ENCODE results near the gene SPECC1.
"Not testable (repeated sequence)": the region's sequence is repeated elsewhere in the genome, so short reads cannot be mapped to it uniquely, and the experiment has no call there.

Gene SPECC1

GRCh38 chr17:20284570-20285295, 275.6 kb downstream of the SPECC1 start:
- DNase-seq, result no peak

DNA sequence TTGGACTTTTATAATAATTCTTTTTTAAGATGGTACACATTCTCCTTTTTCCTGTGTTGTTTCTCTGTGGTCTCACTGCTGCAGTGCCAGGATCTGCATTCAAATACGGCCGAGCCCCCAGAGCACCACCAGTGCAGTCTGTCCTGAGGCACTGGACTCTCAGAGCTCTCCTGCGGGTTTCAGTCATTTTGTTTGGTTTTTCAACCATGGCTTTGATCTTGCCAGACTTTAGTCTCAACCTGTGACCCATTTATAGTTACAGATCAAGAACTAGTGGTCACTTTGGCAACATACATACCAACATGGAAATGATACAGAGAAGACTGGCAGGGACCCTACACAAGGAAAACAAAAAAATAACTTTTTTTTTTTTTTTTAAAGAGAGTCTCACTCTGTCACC, 280.8 kb downstream of the SPECC1 start:
- no peak for DNase-seq

GRCh38 chr17:20291853-20292252, 282.7 kb downstream of the SPECC1 start:
- no peak for DNase-seq

GRCh38 chr17:20293501-20293900, 284.3 kb downstream of the SPECC1 start:
- DNase-seq, result no peak

GRCh38 chr17:20294120-20294519, 285.0 kb downstream of the SPECC1 start:
- no peak for DNase-seq

DNA sequence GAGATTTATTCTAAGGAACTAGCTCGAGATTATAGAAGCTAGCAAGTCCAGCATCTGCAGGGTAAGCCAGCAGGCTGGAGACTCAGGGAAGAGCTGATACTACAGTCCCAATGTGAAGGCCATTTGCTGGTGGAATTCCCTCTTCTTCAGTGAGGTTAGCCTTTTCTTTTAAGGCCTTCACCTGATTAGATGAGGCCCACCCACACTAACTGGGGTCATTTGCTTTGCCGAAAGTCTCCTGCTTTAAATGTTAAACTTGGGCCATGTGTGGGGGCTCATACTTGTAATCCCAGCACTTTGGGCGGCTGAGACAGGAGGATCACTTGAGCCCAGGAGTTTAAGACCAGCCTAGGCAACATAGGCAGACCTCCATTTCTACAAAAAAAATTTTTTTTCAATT, 289.9 kb downstream of the SPECC1 start:
- DNase-seq, result no peak

DNA sequence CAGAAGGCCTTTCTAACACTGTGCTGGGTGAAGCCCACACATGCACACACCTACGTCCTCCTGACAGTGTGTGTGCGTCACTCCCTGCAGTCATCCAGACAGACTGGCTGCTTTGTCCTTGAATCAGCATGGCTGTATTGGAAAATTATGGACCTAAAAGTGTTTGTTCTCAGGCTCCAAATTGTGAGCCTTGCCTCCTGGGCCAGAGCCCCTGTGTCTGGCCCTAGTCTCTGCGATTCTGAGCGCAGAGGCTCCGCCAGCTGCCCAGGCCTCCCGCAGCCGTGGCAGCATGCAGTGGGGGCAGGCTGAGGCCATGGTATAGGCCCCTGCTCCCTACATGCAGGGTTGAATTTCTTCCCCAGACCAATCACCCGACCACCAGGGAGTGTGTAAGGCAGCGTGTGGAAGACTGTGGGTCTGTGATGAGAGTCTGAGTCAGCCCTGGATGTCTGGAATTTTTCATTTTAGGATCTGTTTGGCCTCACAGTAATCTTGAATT, 291.3 kb downstream of the SPECC1 start:
- no peak for DNase-seq

DNA sequence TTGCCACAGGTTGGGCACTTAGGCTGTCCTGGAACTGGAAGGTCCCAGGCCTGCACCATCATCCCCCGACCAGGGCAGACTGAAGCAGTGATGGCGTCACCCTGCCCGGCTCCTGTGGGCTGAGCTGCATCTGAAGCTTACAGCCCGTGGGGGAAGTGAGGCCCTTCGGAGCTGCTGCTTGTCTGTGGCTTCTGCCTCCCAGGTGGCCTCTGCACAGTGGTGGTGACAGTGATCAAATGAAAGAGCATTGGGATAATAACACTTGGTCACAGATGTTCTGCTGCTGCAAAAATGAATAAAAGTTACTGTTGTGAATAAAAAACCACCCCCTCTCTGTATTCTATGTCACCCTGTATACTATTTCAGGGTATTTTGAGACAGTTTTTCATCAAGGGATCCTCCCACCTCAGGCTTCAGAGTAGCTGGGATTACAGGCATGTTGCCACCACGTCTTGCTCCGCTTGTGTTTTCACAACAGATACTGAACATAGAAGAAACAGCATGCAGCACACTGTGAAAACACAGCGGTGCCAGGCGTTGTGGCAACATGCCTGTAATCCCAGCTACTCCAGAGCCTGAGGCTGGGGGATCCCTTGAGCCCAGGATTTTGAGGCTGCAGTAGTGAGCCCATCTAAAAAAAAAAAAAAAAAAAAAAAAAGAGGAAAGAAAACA, 293.2 kb downstream of the SPECC1 start:
- no peak for DNase-seq

DNA sequence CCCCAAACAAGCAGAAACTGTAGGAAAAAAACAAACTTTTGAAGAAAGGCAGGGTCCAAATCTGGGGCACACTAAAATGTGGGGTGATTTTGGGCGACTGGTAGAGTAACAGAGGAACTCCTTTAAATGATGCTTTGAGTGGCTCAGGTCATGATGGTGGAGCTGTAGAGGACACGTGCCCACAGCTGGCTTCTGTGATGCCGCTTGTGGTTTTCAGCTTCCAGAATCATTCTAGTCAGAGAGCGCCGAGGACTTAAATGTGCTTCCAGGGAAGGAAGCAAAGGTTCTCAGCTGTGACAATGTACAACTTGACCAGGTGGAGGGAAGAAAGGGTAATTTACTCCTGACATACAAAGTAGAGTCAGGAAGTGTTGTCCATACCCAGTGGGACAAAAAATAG, 295.8 kb downstream of the SPECC1 start:
- no peak for DNase-seq

- DNase-seq, result no peak
Observed at GRCh38 chr17:20306924-20307323, 297.8 kb downstream of the SPECC1 start.

- DNase-seq, result no peak
Observed at GRCh38 chr17:20307326-20307910, 298.3 kb downstream of the SPECC1 start.

DNA sequence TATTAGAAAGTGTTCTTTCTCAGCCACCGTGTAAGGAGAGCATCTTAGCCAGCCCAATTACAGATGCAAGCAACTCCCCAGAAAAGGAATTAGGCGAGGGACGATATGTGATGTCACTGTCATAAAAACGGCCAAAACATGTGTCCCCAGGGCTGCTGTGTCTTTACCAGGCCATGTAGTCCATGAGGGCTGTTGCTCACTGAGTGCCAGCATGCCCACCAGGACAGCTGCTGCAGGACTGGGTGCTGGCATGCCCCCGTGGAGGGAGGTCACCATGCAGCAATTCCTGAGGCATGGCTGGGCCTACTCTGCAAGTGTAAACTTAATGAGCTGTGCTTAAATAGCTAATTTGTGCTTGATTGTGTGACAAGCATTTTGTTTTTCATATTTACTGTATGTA, 301.3 kb downstream of the SPECC1 start:
- DNase-seq, result no peak

GRCh38 chr17:20313306-20313705, 304.1 kb downstream of the SPECC1 start:
- DNase-seq, result no peak

DNA sequence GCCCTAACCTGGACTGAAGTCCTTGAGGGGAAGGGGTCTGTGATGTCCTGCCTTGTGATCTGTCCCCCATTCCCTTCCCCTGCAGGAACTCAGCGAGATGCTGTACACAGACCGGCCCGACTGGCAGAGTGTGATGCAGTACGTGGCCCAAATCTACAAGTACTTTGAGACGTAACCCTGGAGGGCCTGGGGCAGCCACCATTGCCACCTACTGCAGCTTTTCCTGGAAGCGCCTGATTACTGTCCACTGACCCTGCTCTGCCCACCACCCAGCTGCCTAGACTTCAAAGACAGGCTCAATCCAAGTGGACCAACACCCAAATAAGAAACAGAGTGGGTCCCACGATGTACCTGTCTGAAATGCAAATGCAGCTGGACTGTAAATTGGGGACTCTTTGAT, 304.7 kb downstream of the SPECC1 start:
- no peak for DNase-seq

GRCh38 chr17:20314834-20315233, 305.7 kb downstream of the SPECC1 start:
- DNase-seq, result no peak

DNA sequence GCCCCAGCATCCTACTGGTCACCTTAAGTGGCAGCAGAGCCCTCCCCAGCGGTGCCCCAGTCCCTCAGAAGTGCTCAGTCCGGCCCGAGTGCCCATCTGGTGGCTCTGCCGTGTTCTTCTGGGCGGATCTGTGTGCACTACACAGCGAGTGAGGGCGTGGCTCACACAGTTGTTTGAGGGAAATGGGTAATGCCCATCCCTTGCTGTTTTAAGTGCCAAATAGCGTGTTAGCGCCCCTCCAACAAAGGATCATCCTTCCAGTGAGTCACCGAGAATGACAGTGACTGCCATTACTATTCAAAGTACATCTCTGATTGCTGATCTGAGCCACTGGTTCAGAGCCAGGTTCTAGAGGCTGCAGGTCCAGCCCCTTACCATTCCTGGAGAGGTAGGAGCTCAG, 306.2 kb downstream of the SPECC1 start:
- DNase-seq, result no peak

DNA sequence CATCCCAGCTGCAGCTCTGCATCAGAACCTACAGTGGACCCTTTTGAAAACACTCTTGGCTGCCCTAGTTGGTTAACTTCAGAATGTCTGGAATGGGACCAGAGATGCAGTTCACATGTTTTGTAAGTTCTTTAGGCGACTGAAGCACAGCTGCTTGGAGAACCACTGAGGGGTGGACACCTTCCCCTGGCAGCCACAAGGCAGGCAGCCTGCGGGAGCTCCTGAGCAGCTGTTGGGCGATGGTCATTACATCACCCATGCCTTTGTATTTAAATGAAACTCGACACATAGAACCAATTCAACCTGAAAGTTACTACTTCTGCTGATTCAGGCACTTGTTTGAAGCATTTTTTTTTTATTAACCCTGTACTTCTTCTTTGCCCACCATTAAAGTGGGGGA, 306.7 kb downstream of the SPECC1 start:
- DNase-seq, result no peak

DNA sequence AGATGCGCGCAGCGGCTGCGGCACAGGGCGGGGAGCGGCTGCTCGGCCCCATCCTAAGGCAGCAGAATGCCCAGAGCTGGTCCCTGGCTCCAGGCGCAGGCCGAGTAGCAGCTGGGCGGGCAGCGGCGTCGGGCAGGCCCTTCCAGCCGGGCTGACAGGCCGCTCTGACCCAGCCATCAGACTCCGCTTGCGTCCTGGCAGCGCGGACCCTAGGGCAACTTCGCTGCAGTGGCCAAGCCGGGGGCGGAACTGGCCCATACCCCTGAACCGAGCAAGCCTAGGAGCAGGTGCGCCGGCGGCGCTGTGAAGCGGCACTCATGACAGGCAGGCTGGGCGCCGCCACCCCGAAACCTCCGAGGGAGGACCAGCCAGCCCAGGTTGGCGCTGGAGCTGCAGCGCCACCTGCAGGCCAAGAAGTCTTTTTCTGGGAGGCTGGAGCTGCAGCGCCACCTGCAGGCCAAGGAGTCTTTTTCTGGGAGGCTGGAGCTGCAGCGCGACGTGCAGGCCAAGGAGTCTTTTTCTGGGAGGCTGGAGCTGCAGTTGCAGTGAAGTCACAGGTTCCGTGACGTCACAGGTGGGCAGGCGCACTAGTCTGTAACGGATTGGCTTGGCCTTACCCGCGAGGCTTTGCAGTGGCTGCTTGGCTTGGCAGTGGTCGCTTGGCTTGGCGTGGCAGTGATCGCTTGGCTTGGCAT, 311.5 kb downstream of the SPECC1 start:
- peak; percentile 85 for DNase-seq

DNA sequence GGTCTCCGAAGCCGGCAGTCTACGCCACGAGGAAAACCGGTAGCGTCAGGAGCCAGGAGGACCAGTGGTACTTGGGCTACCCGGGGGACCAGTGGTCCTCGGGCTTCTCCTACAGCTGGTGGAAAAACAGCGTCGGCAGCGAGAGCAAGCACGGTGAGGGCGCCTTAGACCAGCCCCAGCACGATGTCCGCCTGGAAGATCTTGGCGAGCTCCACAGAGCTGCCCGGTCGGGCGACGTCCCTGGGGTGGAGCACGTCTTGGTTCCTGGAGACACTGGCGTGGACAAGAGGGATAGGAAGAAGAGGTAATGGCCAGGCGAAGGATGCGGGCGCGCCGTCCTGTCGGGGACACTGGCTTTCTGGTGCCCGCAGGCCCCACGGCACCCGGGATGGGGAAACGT, 312.2 kb downstream of the SPECC1 start:
- DNase-seq, result not testable (repeated sequence)

DNA sequence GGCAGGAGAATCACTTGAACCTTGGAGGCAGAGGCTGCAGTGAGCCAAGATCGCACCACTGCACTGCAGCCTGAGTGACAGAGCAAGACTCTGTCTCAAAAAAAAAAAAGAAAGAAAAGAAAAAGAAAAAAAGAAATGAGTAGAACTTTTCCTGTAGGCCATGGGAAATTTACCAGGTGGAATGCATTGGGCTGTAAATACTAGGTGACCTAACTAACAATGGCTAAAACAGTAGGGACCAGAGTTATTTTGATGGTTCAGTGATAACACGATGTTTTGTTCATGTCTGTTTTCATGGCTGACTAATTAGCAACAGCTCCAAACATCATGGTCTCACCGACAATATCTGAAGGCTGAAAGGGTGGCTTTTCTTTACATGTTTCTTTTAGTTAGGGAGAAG, 318.6 kb downstream of the SPECC1 start:
- DNase-seq, result not testable (repeated sequence)

GRCh38 chr17:20351405-20351804, 342.2 kb downstream of the SPECC1 start:
- not testable (repeated sequence) for DNase-seq

DNA sequence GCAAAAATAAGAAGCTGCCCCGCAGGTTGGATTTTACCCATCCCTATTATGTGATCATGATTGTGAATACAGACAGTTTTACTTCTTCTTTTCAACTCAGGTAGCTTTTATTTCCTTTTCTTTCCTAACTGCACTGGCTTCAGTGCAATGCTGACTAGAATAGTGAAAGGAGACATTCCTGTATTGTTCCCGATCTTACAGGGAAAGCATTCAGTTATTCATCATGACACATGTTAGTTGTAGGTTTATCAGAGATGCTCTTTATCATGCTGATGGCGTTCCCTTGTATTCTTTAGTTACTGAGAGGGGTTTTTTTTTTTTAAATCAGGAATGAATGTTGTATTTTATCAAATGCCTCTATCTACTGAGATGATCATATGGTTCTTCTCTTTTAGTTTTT, 343.4 kb downstream of the SPECC1 start:
- not testable (repeated sequence) for DNase-seq

DNA sequence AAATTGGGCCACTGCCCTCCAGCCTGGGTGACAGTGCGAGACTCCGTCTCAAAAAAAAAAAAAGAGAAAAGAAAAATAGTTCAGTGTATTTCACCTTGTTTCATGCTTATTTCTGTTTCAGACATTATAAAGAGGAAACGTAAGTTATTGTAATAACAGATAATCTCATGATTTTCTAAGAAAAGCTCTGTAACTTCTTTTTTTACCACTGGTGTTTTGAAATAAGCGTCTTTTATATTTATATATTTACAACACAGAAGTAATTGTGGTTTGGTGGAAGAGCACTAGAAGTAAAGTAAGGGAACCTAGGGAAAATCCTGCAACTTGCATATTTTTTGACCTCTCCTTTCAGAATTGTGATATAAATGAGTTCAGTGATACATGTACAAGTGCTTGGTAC, 354.7 kb downstream of the SPECC1 start:
- not testable (repeated sequence) for DNase-seq
